H1 (cell line): ENCODE measurements around the gene ARPC2. TPM values are rescaled to one million over a fixed set of nuclear protein-coding genes. Genes with fewer than 3 reads are reported as not detected.
"Not testable (repeated sequence)": the region's sequence is repeated elsewhere in the genome, so short reads cannot be mapped to it uniquely, and the experiment has no call there.

Source experiments
- CTCF ChIA-PET: fragments of 300-600 bp; sonication (Branson Sonifier 250); formaldehyde crosslinking; loops from one replicate; lab custom pipeline; 2021; ENCODE audit not compliant: partially characterized antibody; lab: Charles Lee
- POLR2A ChIA-PET: fragments of 300-600 bp; sonication (Branson Sonifier 250); formaldehyde crosslinking; loops from one replicate; lab custom pipeline; 2021; ENCODE audit warnings: inconsistent platforms; ENCODE audit not compliant: partially characterized antibody; lab: Charles Lee
- DNase-seq, 2 experiments: peaks; one replicate each; pipeline versions ENCODE4 v3.0.0 to v3.0.0-alpha.2; 2010 to 2022; ENCODE audit warnings: low spot score in 2 of 2, low read depth in 1 of 2, mixed read lengths in 1 of 2
- FAIRE-seq: peaks from 2 replicates; lab custom pipeline; 2011; peaks lifted over from hg19 to GRCh38; lab: Jason Lieb, UNC
- H2AFZ ChIP-seq: 2 replicates; pipeline ENCODE4 v1.8.1; 2012; ENCODE audit warnings: low read length, inconsistent platforms
- H2AK5ac ChIP-seq: 2 replicates; pipeline ENCODE4 v1.6.1; 2013; ENCODE audit warnings: low read depth, low read length
- H2BK120ac ChIP-seq: replicated peaks from 2 replicates; pipeline ENCODE3; 2013; ENCODE audit warnings: low read depth, low read length, inconsistent platforms
- H2BK12ac ChIP-seq: 2 replicates; pipeline ENCODE4 v1.6.1; 2013; ENCODE audit warnings: low read depth, low read length
- H2BK15ac ChIP-seq: 2 replicates; pipeline ENCODE4 v1.6.1; 2013; ENCODE audit warnings: low read length
- H2BK20ac ChIP-seq: 2 replicates; pipeline ENCODE4 v1.6.1; 2013; ENCODE audit warnings: low read length
- H2BK5ac ChIP-seq: 2 replicates; pipeline ENCODE4 v1.6.1; 2013; ENCODE audit warnings: low read depth, low read length
- H3K14ac ChIP-seq: 2 replicates; pipeline ENCODE4 v1.6.1; 2013; ENCODE audit warnings: inconsistent platforms; ENCODE audit not compliant: insufficient read length
- H3K18ac ChIP-seq: 2 replicates; pipeline ENCODE4 v1.6.1; 2013; ENCODE audit warnings: low read length; ENCODE audit errors: extremely low read depth
- H3K23ac ChIP-seq: 2 replicates; pipeline ENCODE4 v1.6.1; 2013; ENCODE audit warnings: inconsistent platforms; ENCODE audit not compliant: insufficient read length
- H3K23me2 ChIP-seq: 2 replicates; pipeline ENCODE4 v1.6.1; 2013; ENCODE audit warnings: low read depth, low read length
- H3K27ac ChIP-seq: 2 replicates; pipeline ENCODE4 v1.6.1; 2011; ENCODE audit warnings: low read depth, low read length, inconsistent platforms
- H3K27me3 ChIP-seq, 4 experiments: replicated peaks in 1 of 4; 1 replicate in 1 of 4; 2 replicates in 3 of 4; pipeline versions ENCODE4 v1.6.1 to v1.8.1; 2011 to 2013; ENCODE audit warnings: low read length in 3 of 4, mild to moderate bottlenecking in 3 of 4, inconsistent platforms in 2 of 4, mixed read lengths in 2 of 4, moderate library complexity in 1 of 4; ENCODE audit not compliant: control insufficient read depth in 3 of 4, insufficient read depth in 3 of 4; ENCODE audit errors: extremely low read depth in 1 of 4
- H3K36me3 ChIP-seq, 4 experiments: 2 replicates each; pipeline versions ENCODE4 v1.6.1 to v1.8.1; 2011 to 2013; ENCODE audit warnings: mild to moderate bottlenecking in 4 of 4, low read length in 3 of 4, moderate library complexity in 2 of 4, control low read depth in 1 of 4, inconsistent platforms in 1 of 4; ENCODE audit not compliant: insufficient read depth in 4 of 4, control insufficient read depth in 2 of 4
- H3K4ac ChIP-seq: replicated peaks from 2 replicates; pipeline ENCODE3; 2013; ENCODE audit warnings: low read length, low read depth, mixed read lengths, inconsistent platforms; ENCODE audit not compliant: insufficient read length
- H3K4me1 ChIP-seq, 4 experiments: replicated peaks in 1 of 4; 1 replicate in 1 of 4; 2 replicates in 3 of 4; pipeline versions ENCODE4 v1.6.1 to v1.8.1; 2011 to 2013; ENCODE audit warnings: low read length in 3 of 4, inconsistent platforms in 2 of 4, mixed read lengths in 1 of 4; ENCODE audit not compliant: insufficient read depth in 4 of 4, control insufficient read depth in 3 of 4
- H3K4me2 ChIP-seq, 2 experiments: 2 replicates each; pipeline versions ENCODE4 v1.6.1 to v1.8.1; 2011 to 2013; ENCODE audit warnings: low read depth in 2 of 2, low read length in 2 of 2, control low read depth in 1 of 2, inconsistent platforms in 1 of 2, mild to moderate bottlenecking in 1 of 2; ENCODE audit not compliant: insufficient read depth in 1 of 2
- H3K4me3 ChIP-seq, 4 experiments: fragments of 200-600, 300-600 bp in 1 of 4; sonication (generic), shearing (Covaris generic), sonication (Bioruptor Twin) in 1 of 4; 2 replicates each; pipeline versions ENCODE4 v1.5.1 to v1.8.1; 2011 to 2016; ENCODE audit warnings: low read length in 4 of 4, low read depth in 3 of 4, control low read depth in 2 of 4, inconsistent platforms in 2 of 4, mild to moderate bottlenecking in 2 of 4, mixed read lengths in 1 of 4, moderate library complexity in 1 of 4; ENCODE audit not compliant: insufficient read depth in 2 of 4; ENCODE audit errors: extremely low read depth in 1 of 4
- H3K56ac ChIP-seq: replicated peaks from 2 replicates; pipeline ENCODE3; 2013; ENCODE audit warnings: low read depth, mild to moderate bottlenecking, mixed read lengths, low read length, inconsistent platforms; ENCODE audit not compliant: insufficient read length
- H3K79me1 ChIP-seq: 2 replicates; pipeline ENCODE4 v1.6.1; 2013; ENCODE audit warnings: low read depth, low read length, control low read depth
- H3K79me2 ChIP-seq, 2 experiments: 2 replicates each; pipeline versions ENCODE4 v1.6.1 to v1.8.1; 2012 to 2013; ENCODE audit warnings: low read length in 2 of 2, mild to moderate bottlenecking in 2 of 2, inconsistent platforms in 1 of 2; ENCODE audit not compliant: insufficient read depth in 2 of 2, control insufficient read depth in 1 of 2
- H3K9ac ChIP-seq, 4 experiments: replicated peaks in 1 of 4; 1 replicate in 1 of 4; 2 replicates in 3 of 4; pipeline versions ENCODE4 v1.6.1 to v1.8.1; 2011 to 2013; ENCODE audit warnings: low read depth in 3 of 4, low read length in 3 of 4, control low read depth in 2 of 4, mild to moderate bottlenecking in 2 of 4, moderate library complexity in 2 of 4, inconsistent platforms in 1 of 4; ENCODE audit errors: extremely low read depth in 1 of 4
- H3K9me3 ChIP-seq, 2 experiments: 2 replicates each; pipeline versions ENCODE4 v1.6.1 to v1.8.1; 2012 to 2013; ENCODE audit warnings: mild to moderate bottlenecking in 2 of 2, moderate library complexity in 2 of 2, control low read depth in 1 of 2, inconsistent platforms in 1 of 2, low read depth in 1 of 2, low read length in 1 of 2, mixed read lengths in 1 of 2; ENCODE audit not compliant: insufficient read depth in 2 of 2
- H4K20me1 ChIP-seq, 2 experiments: replicated peaks in 1 of 2; 2 replicates each; pipeline versions ENCODE3 to v1.8.1; 2011 to 2013; ENCODE audit warnings: inconsistent platforms in 2 of 2, low read length in 2 of 2, mild to moderate bottlenecking in 1 of 2; ENCODE audit not compliant: insufficient read depth in 2 of 2, control insufficient read depth in 1 of 2
- H4K5ac ChIP-seq: 2 replicates; pipeline ENCODE4 v1.6.1; 2013; ENCODE audit warnings: low read length, low read depth, mixed read lengths, inconsistent platforms; ENCODE audit not compliant: insufficient read length
- H4K8ac ChIP-seq: 2 replicates; pipeline ENCODE4 v1.8.0; 2013; ENCODE audit warnings: mild to moderate bottlenecking, moderate library complexity, low read length, inconsistent platforms; ENCODE audit not compliant: insufficient read depth; ENCODE audit errors: extremely low read depth
- H4K91ac ChIP-seq: replicated peaks from 2 replicates; pipeline ENCODE3; 2013; ENCODE audit warnings: low read length, mixed read lengths, inconsistent platforms; ENCODE audit not compliant: insufficient read length
- WGBS, 2 experiments: shearing (Covaris generic) in 1 of 2; methylation state at CpG; one replicate each; pipeline versions ENCODE4 v1.1.6 to v1.1.7; 2013 to 2015; ENCODE audit warnings: low lambda C conversion rate in 2 of 2, mixed read lengths in 2 of 2, inconsistent platforms in 1 of 2, low coverage in 1 of 2, missing lambda C conversion rate in 1 of 2; ENCODE audit not compliant: insufficient replicate concordance in 2 of 2, insufficient coverage in 1 of 2, insufficient read length in 1 of 2; ENCODE audit errors: extremely low coverage in 1 of 2, missing lambda C conversion rate in 1 of 2; 5-methylcytosine and 5-hydroxymethylcytosine counted together
- polyA plus RNA-seq, 7 experiments: library from polyadenylated mRNA; depleted of rRNA in 3 of 7; stranded (reverse) in 5 of 7; unstranded in 2 of 7; fragments of >200 nt in 5 of 7; fragments of 200-250 nt in 2 of 7; gene quantifications; 1 replicate in 5 of 7; 2 replicates in 1 of 7; 4 replicates in 1 of 7; pipeline versions ENCODE4 v1.2.1 to v1.2.3, GENCODE V29; 2011 to 2013; ENCODE audit warnings: missing spikeins in 2 of 7, mixed read lengths in 2 of 7
- total RNA-seq: library from RNA; stranded (reverse); fragmentation: NEBNext Ultra II Directional; extraction: Animal tissue kit (Norgen Biotek cat#: 25700); gene quantifications from 2 replicates; pipeline ENCODE4 v1.2.1, GENCODE V29; 2021

Gene ARPC2
- total and polyA plus RNA-seq, 2 of the 8 experiments (the other 6 are each of a cell fraction or from before 2014, with no cell fraction given): 174 to 195 TPM

DNA sequence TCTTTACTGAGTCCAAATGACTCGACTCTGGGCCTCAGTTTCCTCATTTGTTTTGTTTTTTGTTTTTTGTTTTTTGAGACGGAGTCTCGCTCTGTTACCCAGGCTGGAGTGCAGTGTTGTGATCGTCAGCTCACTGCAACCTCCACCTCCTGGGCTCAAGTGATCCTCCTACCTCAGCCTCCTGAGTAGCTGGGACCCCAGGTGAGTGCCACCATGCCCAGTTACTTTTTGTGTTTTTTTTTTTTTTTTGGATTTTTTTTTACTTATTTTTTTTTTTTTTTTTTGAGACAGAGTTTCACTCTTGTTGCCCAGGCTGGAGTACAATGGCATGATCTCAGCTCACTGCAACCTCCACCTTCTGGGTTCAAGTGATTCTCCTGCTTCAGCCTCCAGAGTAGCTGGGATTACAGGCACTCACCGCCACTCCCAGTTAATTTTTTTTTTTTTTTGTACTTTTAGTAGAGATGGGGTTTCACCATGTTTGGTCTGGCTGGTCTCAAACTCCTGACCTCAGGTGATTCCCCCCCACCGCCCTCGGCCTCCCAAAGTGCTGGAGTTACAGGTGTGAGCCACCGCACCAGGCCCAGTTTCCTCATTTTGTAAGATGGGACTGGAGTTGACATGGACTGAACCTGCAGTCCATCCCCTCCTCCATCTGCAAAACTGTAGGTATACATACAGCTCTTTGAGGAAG is 56.4 kb downstream of the ARPC2 start:
- POLR2A ChIA-PET: interaction anchor here (1.0 to 2.6 kb wide), 4 partner anchors 9 to 83 kb away, joined by 3 to 22 read pairs (median 4); partner anchors contain the start of gene CATIP
- FAIRE-seq: not testable (repeated sequence)
- 89% methylated on average over 7 of the region's 8 CpGs; no CpG with 5 or more reads in 1 of the 2 experiments for WGBS, 2 experiments

More for the DNA sequence above, 56.4 kb downstream of the ARPC2 start:
- H4K5ac ChIP-seq, H4K20me1 ChIP-seq, H3K4me2 ChIP-seq, H3K4me1 ChIP-seq, H3K9me3 ChIP-seq, H2BK120ac ChIP-seq, H2BK12ac ChIP-seq, H3K27me3 ChIP-seq, H2BK15ac ChIP-seq, H3K9ac ChIP-seq, H3K23ac ChIP-seq, H2AFZ ChIP-seq, H3K4me3 ChIP-seq, DNase-seq, H4K8ac ChIP-seq, H3K18ac ChIP-seq, H3K27ac ChIP-seq, H3K14ac ChIP-seq, H2BK20ac ChIP-seq, H2AK5ac ChIP-seq, H3K4ac ChIP-seq, H2BK5ac ChIP-seq, H4K91ac ChIP-seq, H3K79me1 ChIP-seq, H3K56ac ChIP-seq: not testable (repeated sequence)
- H3K79me2 ChIP-seq: peaks cover 0 to 10% of the 10 kb centered on the region in 2 experiments; a peak in 2 of 4 replicates
- H3K36me3 ChIP-seq: peaks cover 0 to 41% (median 9%) of the 10 kb centered on the region in 4 experiments; a peak in 6 of 8 replicates
- CTCF ChIA-PET: interaction anchor here (0.7 to 8.2 kb wide), 20 partner anchors 11 to 133 kb away, joined by 3 to 131 read pairs (median 5); partner anchors contain the start of genes CATIP, GPBAR1 and TMBIM1
- H3K23me2 ChIP-seq: peaks cover 10% of the 10 kb centered on the region
